Right cardiac atrium (tissue), 5 donors: ENCODE measurements around the gene PYROXD2. TPM values are rescaled to one million over a fixed set of nuclear protein-coding genes. Genes with fewer than 3 reads are reported as not detected.

Source experiments
- ATAC-seq, 2 donors: fragments of 200-7000 bp; cut with Tn5 transposase; one replicate each; pipeline versions ENCODE4 v1.8.0 to v1.9.1; 2020; ENCODE audit warnings: moderate library complexity in 2 of 2, mild to moderate bottlenecking in 1 of 2
- DNase-seq, 3 donors: peaks; one replicate each; pipeline ENCODE4 v3.0.0-alpha.2; 2020
- H3K27ac ChIP-seq: one replicate; pipeline ENCODE4 v1.5.1; 2013; ENCODE audit warnings: mild to moderate bottlenecking, low read length, control low read depth, moderate library complexity
- H3K27me3 ChIP-seq: one replicate; pipeline ENCODE4 v1.6.1; 2013; ENCODE audit not compliant: control insufficient read depth, insufficient read depth
- H3K4me1 ChIP-seq: one replicate; pipeline ENCODE4 v1.6.1; 2013; ENCODE audit warnings: low read length; ENCODE audit not compliant: control insufficient read depth, insufficient read depth
- H3K4me3 ChIP-seq: one replicate; pipeline ENCODE4 v1.5.1; 2013; ENCODE audit warnings: low read length, control low read depth
- H3K9me3 ChIP-seq: one replicate; pipeline ENCODE4 v1.6.1; 2013; ENCODE audit warnings: low read length; ENCODE audit not compliant: control insufficient read depth
- WGBS: extraction: QIAGEN DNeasy Blood & Tissue Kit; methylation state at CpG from one replicate; pipeline ENCODE4 v1.1.7; 2013; 5-methylcytosine and 5-hydroxymethylcytosine counted together
- intact Hi-C, 4 donors: fragments of 100-400 bp; cut with DNase I; formaldehyde crosslinking; loops; one replicate each; pipeline versions ENCODE4 v1.11.0 to v1.14.0; 2022 to 2023
- polyA plus RNA-seq: library from polyadenylated mRNA; stranded (reverse); fragments of 200-250 nt; gene quantifications from one replicate; pipeline ENCODE4 v1.2.3, GENCODE V29; 2013
- total RNA-seq, 4 donors: library from RNA; stranded (reverse); fragmentation: NEBNext Ultra II Directional; extraction: Animal tissue kit (Norgen Biotek cat#: 25700); gene quantifications; one replicate each; pipeline ENCODE4 v1.2.1, GENCODE V29; 2021
- donor health status: healthy with polysubstance abuse.
- donor health status: DM: no; HTN: yes; CAD: no.
- donor health status: DM: no; HTN: no; CAD: no.
- donor health status: DM: no; HTN: yes; CAD: no; lungs with severe emphysema.
- donor health status: DM: yes; HTN: yes; CAD: no.

PYROXD2 gene
- total and polyA plus RNA-seq, 5 donors, result 5.3 to 10.8 (median 7.9) TPM

GRCh38 chr10:98453729-98454128, 38.7 kb upstream of the PYROXD2 start:
- Histone ChIP-seq H3K4me1 (no peaks in the 10 kb centered on the region), H3K4me3 (no peak overlapping the region), H3K27ac (no peak overlapping the region), H3K9me3 (no peaks in the 10 kb centered on the region), H3K27me3 (no peaks in the 10 kb centered on the region)
- DNase-seq (no peak), ATAC-seq (no peak)
- intact Hi-C loops, result no loop called here
- 77% methylated on average over 2 of the region's 2 CpGs for WGBS

GRCh38 chr10:98450618-98451017, 35.6 kb upstream of the PYROXD2 start:
- Histone ChIP-seq H3K4me1 (no peaks in the 10 kb centered on the region), H3K4me3 (no peak overlapping the region), H3K27ac (no peak overlapping the region), H3K27me3 (no peaks in the 10 kb centered on the region), H3K9me3 (no peaks in the 10 kb centered on the region)
- ATAC-seq (no peak), DNase-seq (no peak)
- whole genome bisulfite sequencing, result 76% methylated on average over 1 of the region's 1 CpG
- intact Hi-C loops, result no loop called here

GRCh38 chr10:98449287-98449686, 34.3 kb upstream of the PYROXD2 start:
- no peak overlapping the region for H3K27ac ChIP-seq
- H3K9me3 ChIP-seq, result no peaks in the 10 kb centered on the region
- H3K4me1 ChIP-seq, result no peaks in the 10 kb centered on the region
- no peak overlapping the region for H3K4me3 ChIP-seq
- DNase-seq, result no peak
- H3K27me3 ChIP-seq, result no peaks in the 10 kb centered on the region
- intact Hi-C loops, result no loop called here
- no peak for ATAC-seq

GRCh38 chr10:98446661-98447221, 31.8 kb upstream of the PYROXD2 start, which contains the start of gene HPS1:
TSS of gene HPS1 (minus strand) at chr10:98446935. CDS start at chr10:98443240, 3,695 bp downstream.
- no peaks in the 10 kb centered on the region for H3K9me3 ChIP-seq
- H3K27me3 ChIP-seq, result no peaks in the 10 kb centered on the region
- no peaks in the 10 kb centered on the region for H3K4me1 ChIP-seq
- ATAC-seq (peak; percentile 96 to 98), DNase-seq (peak; percentile 90 to 95 (median 95))
- 3% methylated on average over 47 of the region's 47 CpGs for WGBS
- peak within 1 kb of the TSS; percentile 72 for H3K4me3 ChIP-seq
- intact Hi-C loops, result no loop called here
- peak within 1 kb of the TSS; percentile 69 for H3K27ac ChIP-seq

GRCh38 chr10:98446151-98446660, 31.2 kb upstream of the PYROXD2 start:
- DNase-seq (peak in 2 of 3 donors; percentile 56 to 74), ATAC-seq (peak; percentile 54 to 70)
- no peaks in the 10 kb centered on the region for H3K4me1 ChIP-seq
- no peaks in the 10 kb centered on the region for H3K27me3 ChIP-seq
- WGBS, result 3% methylated on average over 28 of the region's 28 CpGs
- peak overlapping the region; percentile 69 for H3K27ac ChIP-seq
- no peaks in the 10 kb centered on the region for H3K9me3 ChIP-seq
- intact Hi-C loops, result no loop called here
- H3K4me3 ChIP-seq, result peak overlapping the region; percentile 72

- Histone ChIP-seq H3K4me1 (no peaks in the 10 kb centered on the region), H3K27me3 (no peaks in the 10 kb centered on the region), H3K4me3 (no peak overlapping the region), H3K27ac (no peak overlapping the region), H3K9me3 (no peaks in the 10 kb centered on the region)
- intact Hi-C loops, result no loop called here
- WGBS, result 68% methylated on average over 10 of the region's 10 CpGs
- ATAC-seq (no peak), DNase-seq (peak in 1 of 3 donors; percentile 11)
These were observed 30.3 kb upstream of the PYROXD2 start for GRCh38 chr10:98445200-98445812.

- Histone ChIP-seq H3K4me3 (no peak overlapping the region), H3K4me1 (no peaks in the 10 kb centered on the region), H3K27me3 (no peaks in the 10 kb centered on the region), H3K27ac (no peak overlapping the region), H3K9me3 (no peaks in the 10 kb centered on the region)
- 88% methylated on average over 9 of the region's 9 CpGs for WGBS
- intact Hi-C loops, result no loop called here
- no peak for ATAC-seq
- peak in 1 of 3 donors; percentile 30 for DNase-seq
These were observed 29.5 kb upstream of the PYROXD2 start for GRCh38 chr10:98444314-98445006.

GRCh38 chr10:98438715-98439114, 23.7 kb upstream of the PYROXD2 start:
- 93% methylated on average over 4 of the region's 4 CpGs for WGBS
- DNase-seq, result no peak
- ATAC-seq, result no peak
- H3K4me1 ChIP-seq, result no peaks in the 10 kb centered on the region
- no peak overlapping the region for H3K4me3 ChIP-seq
- no peaks in the 10 kb centered on the region for H3K9me3 ChIP-seq
- intact Hi-C loops, result no loop called here
- no peak overlapping the region for H3K27ac ChIP-seq
- no peaks in the 10 kb centered on the region for H3K27me3 ChIP-seq

- Histone ChIP-seq H3K4me1 (no peaks in the 10 kb centered on the region), H3K27ac (no peak overlapping the region), H3K27me3 (no peaks in the 10 kb centered on the region), H3K4me3 (no peak overlapping the region), H3K9me3 (no peaks in the 10 kb centered on the region)
- DNase-seq (no peak), ATAC-seq (peak; percentile 40 to 82)
- intact Hi-C loops, result no loop called here
- WGBS, result 74% methylated on average over 4 of the region's 4 CpGs
These were observed 21.7 kb upstream of the PYROXD2 start for GRCh38 chr10:98436704-98437103.

GRCh38 chr10:98435178-98435577, 20.2 kb upstream of the PYROXD2 start:
- DNase-seq, result peak in 1 of 3 donors; percentile 29
- WGBS, result 97% methylated on average over 12 of the region's 12 CpGs
- no peak for ATAC-seq
- Histone ChIP-seq H3K4me1 (peaks cover 2% of the 10 kb centered on the region), H3K9me3 (no peaks in the 10 kb centered on the region), H3K27ac (no peak overlapping the region), H3K4me3 (no peak overlapping the region), H3K27me3 (no peaks in the 10 kb centered on the region)
- intact Hi-C loops, result no loop called here
